Parathyroid adenoma (tissue), 2 donors: ENCODE data around the gene FGA.
"Not testable (repeated sequence)": the region's sequence is repeated elsewhere in the genome, so short reads cannot be mapped to it uniquely, and the experiment has no call there.

Experiments used
- H2AFZ ChIP-seq: fragments of 300-600 bp; sonication (generic); one replicate; pipeline ENCODE4 v1.7.0; 2017; ENCODE audit warnings: antibody characterized with exemption, mild to moderate bottlenecking
- H3K27ac ChIP-seq: fragments of 300-600 bp; sonication (generic); one replicate; pipeline ENCODE4 v1.7.0; 2017
- H3K27me3 ChIP-seq: fragments of 300-600 bp; sonication (generic); one replicate; pipeline ENCODE4 v1.7.0; 2017; ENCODE audit warnings: low read length; ENCODE audit not compliant: control insufficient read depth, insufficient read depth
- H3K36me3 ChIP-seq: fragments of 300-600 bp; sonication (generic); one replicate; pipeline ENCODE4 v1.7.0; 2017; ENCODE audit warnings: low read length; ENCODE audit not compliant: control insufficient read depth, insufficient read depth
- H3K4me1 ChIP-seq: fragments of 300-600 bp; sonication (generic); one replicate; pipeline ENCODE4 v1.7.0; 2017; ENCODE audit warnings: control low read depth
- H3K4me2 ChIP-seq: fragments of 300-600 bp; sonication (generic); one replicate; pipeline ENCODE4 v1.7.0; 2017; ENCODE audit warnings: low read length
- H3K4me3 ChIP-seq: fragments of 300-600 bp; sonication (generic); one replicate; pipeline ENCODE4 v1.7.0; 2017; ENCODE audit warnings: low read depth, low read length
- H3K79me2 ChIP-seq: fragments of 300-600 bp; sonication (generic); one replicate; pipeline ENCODE4 v1.7.0; 2017; ENCODE audit warnings: control low read depth
- H3K9ac ChIP-seq: fragments of 300-600 bp; sonication (generic); one replicate; pipeline ENCODE4 v1.7.0; 2017; ENCODE audit warnings: mild to moderate bottlenecking
- H3K9me3 ChIP-seq: fragments of 300-600 bp; sonication (generic); one replicate; pipeline ENCODE4 v1.7.0; 2017; ENCODE audit warnings: low read length; ENCODE audit not compliant: control insufficient read depth
- CTCF ChIP-seq: fragments of 300-600 bp; sonication (generic); IDR thresholded peaks from one replicate; pipeline ENCODE4 v1.7.0; 2017; ENCODE audit warnings: antibody characterized with exemption, mild to moderate bottlenecking
- donor health status: primary hyperparathyroidism.

Gene FGA

GRCh38 chr4:154604696-154605200, 14.2 kb upstream of the FGA start:
- Histone ChIP-seq H3K27ac (no peak overlapping the region), H3K4me1 (no peaks in the 10 kb centered on the region), H3K9me3 (no peaks in the 10 kb centered on the region), H3K27me3 (no peaks in the 10 kb centered on the region), H3K36me3 (no peaks in the 10 kb centered on the region), H3K4me2 (no peak overlapping the region), H2AFZ (no peak overlapping the region), H3K79me2 (no peaks in the 10 kb centered on the region), H3K9ac (no peak overlapping the region), H3K4me3 (no peak overlapping the region)
- TF ChIP-seq CTCF, result no peak

DNA sequence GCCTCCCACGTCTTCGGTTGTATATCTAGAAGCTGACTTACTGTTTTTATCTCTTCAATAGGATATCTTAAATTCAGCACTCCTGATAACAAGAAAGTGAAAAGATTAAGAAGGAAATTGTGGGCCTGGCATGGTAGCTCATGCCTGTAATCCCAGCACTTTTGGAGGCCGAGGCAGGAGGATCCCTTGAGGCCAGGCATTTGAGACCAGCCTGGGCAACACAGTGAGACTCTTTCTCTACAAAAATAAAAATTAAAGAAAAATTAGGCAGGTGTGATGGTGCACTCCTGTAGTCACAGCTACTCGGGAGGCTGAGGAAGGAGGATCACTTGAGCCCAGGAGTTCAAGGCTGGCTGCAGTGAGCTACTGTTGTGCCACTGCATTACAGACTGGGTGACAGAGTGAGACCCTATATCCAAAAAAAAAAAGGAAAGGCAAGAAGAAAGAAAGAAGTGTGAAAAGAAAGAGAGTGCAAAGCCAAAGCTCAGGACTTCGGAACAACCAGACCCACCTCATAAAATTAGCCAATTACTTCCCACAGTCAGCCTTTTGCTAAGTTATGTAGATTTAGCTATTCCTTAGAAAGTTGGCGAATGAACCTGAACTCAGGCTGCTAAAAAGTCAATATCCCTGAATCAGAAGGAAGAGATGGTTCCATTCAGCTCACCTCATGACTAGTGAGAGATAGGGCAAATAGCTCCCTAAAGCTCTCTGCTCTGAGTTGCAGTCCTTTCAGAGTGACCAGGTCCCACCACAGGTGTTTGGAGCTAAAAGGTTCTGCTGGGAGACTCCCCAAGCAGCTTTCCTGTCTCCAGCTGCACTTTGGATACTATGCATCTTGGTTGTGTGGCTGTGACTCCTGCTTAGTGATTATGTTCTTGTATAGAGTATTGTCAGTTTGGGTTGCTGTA, 12.7 kb upstream of the FGA start:
- H3K36me3 ChIP-seq, result no peaks in the 10 kb centered on the region
- TF ChIP-seq CTCF, result no peak
- no peaks in the 10 kb centered on the region for H3K9me3 ChIP-seq
- H3K9ac ChIP-seq, result no peak overlapping the region
- H3K4me2 ChIP-seq, result no peak overlapping the region
- no peaks in the 10 kb centered on the region for H3K27me3 ChIP-seq
- H3K4me1 ChIP-seq, result no peaks in the 10 kb centered on the region
- H3K79me2 ChIP-seq, result no peaks in the 10 kb centered on the region
- H3K4me3 ChIP-seq, result no peak overlapping the region
- no peak overlapping the region for H2AFZ ChIP-seq
- H3K27ac ChIP-seq, result no peak overlapping the region

GRCh38 chr4:154602404-154603020, 12.0 kb upstream of the FGA start:
- Histone ChIP-seq H3K4me1 (no peaks in the 10 kb centered on the region), H3K4me3 (no peak overlapping the region), H3K4me2 (no peak overlapping the region), H3K9ac (no peak overlapping the region), H3K27ac (no peak overlapping the region), H2AFZ (no peak overlapping the region), H3K27me3 (no peaks in the 10 kb centered on the region), H3K9me3 (no peaks in the 10 kb centered on the region), H3K36me3 (no peaks in the 10 kb centered on the region), H3K79me2 (no peaks in the 10 kb centered on the region)
- TF ChIP-seq CTCF, result no peak

DNA sequence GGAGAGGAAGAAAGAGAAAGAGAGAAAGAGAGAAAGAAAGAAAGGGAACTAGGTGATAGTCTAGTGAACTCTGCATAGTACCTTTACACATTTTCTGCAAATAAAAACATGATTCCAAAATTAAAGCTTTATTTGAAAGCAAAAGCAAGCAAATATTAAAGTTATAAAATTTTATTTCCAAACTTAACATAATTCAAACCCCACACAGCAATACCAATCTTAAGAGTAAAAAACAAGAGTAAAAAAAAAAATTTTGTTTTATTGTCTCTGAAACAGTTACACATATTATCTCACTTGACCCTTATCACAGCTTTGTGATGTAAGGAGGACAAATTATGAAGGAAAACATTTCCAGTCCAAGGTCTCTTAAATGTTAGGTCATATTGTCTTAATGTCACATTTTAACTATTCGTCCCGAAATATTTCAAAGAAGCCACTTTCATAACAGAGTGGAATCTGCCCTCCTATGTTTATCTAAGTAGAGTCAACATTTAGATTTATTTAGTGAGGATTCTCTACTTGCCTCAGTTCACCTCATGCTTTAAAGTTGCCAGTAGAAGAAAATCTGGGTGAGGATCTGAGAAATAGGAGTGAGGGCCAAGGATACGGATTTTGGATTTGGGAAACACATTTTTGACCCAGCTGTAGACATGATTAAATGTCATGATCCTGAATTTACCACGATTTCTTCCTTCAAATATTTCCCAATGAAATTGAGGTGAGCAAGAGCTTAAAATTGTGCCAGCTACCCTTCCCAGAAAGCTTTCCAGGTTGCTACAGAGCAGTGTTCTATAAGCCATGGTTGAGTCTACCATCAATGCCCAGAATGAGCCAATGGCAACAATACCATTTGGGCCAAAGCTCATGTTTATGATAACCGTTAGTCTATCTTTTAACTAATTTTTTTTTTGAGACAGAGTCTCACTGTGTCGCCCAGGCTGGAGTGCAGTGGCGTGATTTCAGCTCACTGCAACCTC, 7.5 kb upstream of the FGA start:
- no peaks in the 10 kb centered on the region for H3K79me2 ChIP-seq
- no peak overlapping the region for H3K4me2 ChIP-seq
- H2AFZ ChIP-seq, result no peak overlapping the region
- no peak overlapping the region for H3K4me3 ChIP-seq
- no peak overlapping the region for H3K9ac ChIP-seq
- no peaks in the 10 kb centered on the region for H3K27me3 ChIP-seq
- H3K4me1 ChIP-seq, result no peaks in the 10 kb centered on the region
- no peak for TF ChIP-seq CTCF
- no peaks in the 10 kb centered on the region for H3K36me3 ChIP-seq
- no peak overlapping the region for H3K27ac ChIP-seq
- H3K9me3 ChIP-seq, result no peaks in the 10 kb centered on the region

GRCh38 chr4:154597281-154597680, 6.7 kb upstream of the FGA start:
- H3K9ac ChIP-seq, H3K4me1 ChIP-seq, H3K4me3 ChIP-seq, H3K36me3 ChIP-seq, H3K4me2 ChIP-seq, H3K27me3 ChIP-seq, H3K27ac ChIP-seq, H3K79me2 ChIP-seq, H2AFZ ChIP-seq, H3K9me3 ChIP-seq: not testable (repeated sequence)
